Panc1 (cell line): Measurements from ENCODE around the gene AGPAT3.

ENCODE experiments used
- CTCF ChIP-seq: fragments of 450-650 bp; IDR thresholded peaks from 2 replicates; pipeline ENCODE4 v1.5.1; 2017; ENCODE audit warnings: mild to moderate bottlenecking
- POLR2AphosphoS5 ChIP-seq: IDR thresholded peaks from 2 replicates; pipeline ENCODE4 v1.6.1; 2012; ENCODE audit warnings: mild to moderate bottlenecking, low read depth, low read length, moderate library complexity
- REST ChIP-seq, 2 experiments: IDR thresholded peaks; 2 replicates each; pipeline ENCODE4 v1.6.1; 2011 to 2012; ENCODE audit warnings: low read depth in 2 of 2, control low read depth in 1 of 2, low read length in 1 of 2, mild to moderate bottlenecking in 1 of 2, moderate library complexity in 1 of 2; ENCODE audit not compliant: insufficient read depth in 1 of 2
- SIN3A ChIP-seq: IDR thresholded peaks from 2 replicates; pipeline ENCODE4 v1.6.1; 2012; ENCODE audit warnings: low read depth, mild to moderate bottlenecking, low read length, moderate library complexity, borderline replicate concordance; ENCODE audit not compliant: insufficient read depth

- TF ChIP-seq CTCF (no peak), POLR2AphosphoS5 (no peak), REST (IDR thresholded peaks at IDR 0.05; ENCODE audit: insufficient read depth in 1 of 2, low read depth in 2 of 2, low read length in 1 of 2) (no peak), SIN3A (no peak)
Measured at GRCh38 chr21:43867332-43867703, 2.3 kb downstream of the AGPAT3 start.
